HepG2 (cell line): ENCODE measurements around the gene MAP3K3. TPM values are rescaled to one million over a fixed set of nuclear protein-coding genes. Genes with fewer than 3 reads are reported as not detected.
A peak's percentile ranks its signal among the peaks of the same experiment; 100 is the strongest.

Experiments
- HES4 ChIP-seq: sonication (generic); formaldehyde crosslinking; IDR thresholded peaks from 2 replicates; pipeline ENCODE4 v1.9.0; 2021; ENCODE audit warnings: mild to moderate bottlenecking, missing genetic modification reagents, borderline replicate concordance
- IKZF1 ChIP-seq: fragments of 450-650 bp; IDR thresholded peaks from 2 replicates; pipeline ENCODE4 v1.7.1; 2016
- MAF1 ChIP-seq: sonication (generic); formaldehyde crosslinking; IDR thresholded peaks from 2 replicates; pipeline ENCODE4 v1.5.0; 2020; ENCODE audit warnings: missing genetic modification reagents, borderline replicate concordance
- NFE2L1 ChIP-seq: sonication (generic); formaldehyde crosslinking; IDR thresholded peaks from 2 replicates; pipeline ENCODE4 v1.4.0; 2020; ENCODE audit warnings: missing genetic modification reagents, mild to moderate bottlenecking, borderline replicate concordance
- PAWR ChIP-seq: sonication (generic); formaldehyde crosslinking; IDR thresholded peaks from 2 replicates; pipeline ENCODE4 v1.4.0; 2020; ENCODE audit warnings: missing genetic modification reagents, mild to moderate bottlenecking, borderline replicate concordance
- PITX1 ChIP-seq: sonication (generic); formaldehyde crosslinking; IDR thresholded peaks from 2 replicates; pipeline ENCODE4 v1.5.1; 2020; ENCODE audit warnings: mild to moderate bottlenecking, missing genetic modification reagents
- POLR2A ChIP-seq, 2 experiments: IDR thresholded peaks; 2 replicates each; pipeline ENCODE4 v1.6.1; 2011; ENCODE audit warnings: low read depth in 2 of 2, low read length in 2 of 2, mild to moderate bottlenecking in 1 of 2, moderate library complexity in 1 of 2; ENCODE audit not compliant: insufficient read depth in 1 of 2
- PTBP1 ChIP-seq: fragments of 200-400 bp; formaldehyde crosslinking; IDR thresholded peaks from 2 replicates; pipeline ENCODE4 v1.6.1; 2018; ENCODE audit warnings: low read length, low read depth; ENCODE audit not compliant: poor library complexity, severe bottlenecking
- RBM22 ChIP-seq: fragments of 200-400 bp; formaldehyde crosslinking; optimal IDR thresholded peaks from 2 replicates; pipeline ENCODE3; 2017; ENCODE audit warnings: mild to moderate bottlenecking, low read length, moderate library complexity
- REPIN1 ChIP-seq: sonication (generic); formaldehyde crosslinking; IDR thresholded peaks from 2 replicates; pipeline ENCODE4 v1.8.0; 2022; ENCODE audit warnings: missing genetic modification reagents, low read depth, mild to moderate bottlenecking, borderline replicate concordance
- SALL2 ChIP-seq: sonication (generic); formaldehyde crosslinking; IDR thresholded peaks from 2 replicates; pipeline ENCODE4 v1.8.1; 2023; ENCODE audit warnings: mild to moderate bottlenecking, missing genetic modification reagents, inconsistent platforms
- SATB2 ChIP-seq: sonication (generic); formaldehyde crosslinking; IDR thresholded peaks from 2 replicates; pipeline ENCODE4 v1.5.0; 2020; ENCODE audit warnings: missing genetic modification reagents
- SMAD3 ChIP-seq: sonication (generic); formaldehyde crosslinking; IDR thresholded peaks from 2 replicates; pipeline ENCODE4 v1.4.0; 2020; ENCODE audit warnings: missing genetic modification reagents
- SP5 ChIP-seq: IDR thresholded peaks from 2 replicates; pipeline ENCODE4 v1.6.1; 2016; ENCODE audit warnings: low read depth, borderline replicate concordance
- ZNF235 ChIP-seq: sonication (generic); formaldehyde crosslinking; IDR thresholded peaks from 2 replicates; pipeline ENCODE4 v1.8.1; 2023; ENCODE audit warnings: mild to moderate bottlenecking, missing genetic modification reagents, borderline replicate concordance
- ZNF44 ChIP-seq: sonication (generic); formaldehyde crosslinking; IDR thresholded peaks from 2 replicates; pipeline ENCODE4 v1.5.1; 2020; ENCODE audit warnings: mild to moderate bottlenecking, missing genetic modification reagents
- ZNF547 ChIP-seq: sonication (generic); formaldehyde crosslinking; IDR thresholded peaks from 2 replicates; pipeline ENCODE4 v1.5.1; 2020; ENCODE audit warnings: mild to moderate bottlenecking, missing genetic modification reagents
- ZNF644 ChIP-seq: IDR thresholded peaks from 2 replicates; pipeline ENCODE4 v1.6.1; 2016; ENCODE audit warnings: low read depth
- polyA plus RNA-seq, 8 experiments: library from polyadenylated mRNA; depleted of rRNA in 3 of 8; stranded (reverse) in 7 of 8; unstranded in 1 of 8; fragments of >200 nt; fragmentation: Illumina TruSeq in 4 of 8; extraction: Trizol in 4 of 8; gene quantifications; 2 replicates each; pipeline versions ENCODE4 v1.2.1 to v1.2.3, GENCODE V29; 2011 to 2016; ENCODE audit warnings: low read depth in 4 of 8, missing spikeins in 1 of 8, mixed read lengths in 1 of 8; ENCODE audit not compliant: insufficient read depth in 1 of 8
- total RNA-seq, 5 experiments: library from RNA; depleted of rRNA; stranded (reverse); fragments of >200 nt; fragmentation: Illumina TruSeq; extraction: Trizol; gene quantifications; 2 replicates each; pipeline ENCODE4 v1.2.3, GENCODE V29; 2016; ENCODE audit warnings: low read depth in 1 of 5
- TF ChIP-seq, protein P1 (sequence below): sonication (generic); formaldehyde crosslinking; IDR thresholded peaks from 2 replicates; pipeline ENCODE4 v1.4.0; 2020; ENCODE audit warnings: mild to moderate bottlenecking, low read depth, missing genetic modification reagents
- TF ChIP-seq, protein P2 (sequence below): sonication (generic); formaldehyde crosslinking; IDR thresholded peaks from 2 replicates; pipeline ENCODE4 v1.8.1; 2022; ENCODE audit warnings: low read depth, mild to moderate bottlenecking, missing genetic modification reagents
- TF ChIP-seq, protein P3 (sequence below): sonication (generic); formaldehyde crosslinking; IDR thresholded peaks from 2 replicates; pipeline ENCODE4 v1.5.1; 2020; ENCODE audit warnings: missing genetic modification reagents, mild to moderate bottlenecking, borderline replicate concordance
- TF ChIP-seq, protein P4 (sequence below): conservative IDR thresholded peaks from 2 replicates; pipeline ENCODE4 v1.6.1; 2018; ENCODE audit warnings: missing genetic modification reagents

The MAP3K3 gene
- total and polyA plus RNA-seq, 2 of the 13 experiments (the other 11 are each of a cell fraction or from before 2014, with no cell fraction given), result 17.7 to 21.8 TPM

DNA sequence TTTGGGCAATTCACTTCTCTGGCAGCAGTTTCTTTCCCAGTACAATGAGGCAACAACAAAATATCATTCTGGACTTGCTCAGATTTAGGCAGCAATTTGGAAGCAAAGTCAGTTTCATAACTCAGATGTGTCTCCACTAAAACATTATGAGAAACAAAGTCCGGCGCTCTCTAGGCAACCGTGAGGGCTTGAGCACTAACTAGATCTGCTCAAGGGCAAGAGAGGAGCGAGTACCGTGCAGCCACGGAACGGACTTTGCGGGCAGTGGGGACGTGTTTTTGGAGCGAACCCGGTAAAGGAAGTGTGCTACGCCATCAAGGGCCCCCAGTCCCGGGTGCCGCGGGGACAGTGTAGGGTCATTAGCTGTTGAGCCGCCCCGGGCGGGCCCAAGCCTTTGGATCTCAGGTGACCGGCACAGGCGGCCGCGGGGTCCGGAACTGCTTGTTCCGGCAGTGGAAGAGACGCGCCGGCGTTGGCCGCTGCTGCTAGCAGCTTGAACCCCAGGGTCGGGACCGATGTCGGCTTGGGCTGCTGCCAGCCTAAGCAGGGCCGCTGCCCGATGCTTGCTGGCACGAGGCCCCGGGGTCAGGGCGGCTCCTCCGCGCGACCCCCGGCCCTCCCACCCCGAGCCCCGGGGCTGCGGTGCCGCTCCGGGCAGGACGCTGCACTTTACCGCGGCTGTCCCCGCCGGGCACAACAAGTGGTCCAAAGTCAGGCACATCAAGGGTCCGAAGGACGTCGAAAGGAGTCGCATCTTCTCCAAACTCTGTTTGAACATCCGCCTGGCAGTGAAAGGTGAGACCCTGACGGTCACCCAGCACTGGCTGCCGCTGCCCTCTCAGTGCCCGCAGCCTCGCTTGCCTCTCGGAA is 21.4 kb upstream of the MAP3K3 start, which contains the start of gene TACO1 (continued):
- TF ChIP-seq ZNF44 (CRISPR knock-in tag) (no peak; the same call in 1 of the 2 replicates), NFE2L1 (0 out of 2 replicates have a peak, but pooled peaks have one; percentile 17), SMAD3 (CRISPR knock-in tag) (peak; percentile 99), SALL2 (CRISPR knock-in tag) (peak; percentile 96), HES4 (CRISPR knock-in tag) (peak; percentile 88; the same call in 1 of the 2 replicates), RBM22 (peak; percentile 90), ZNF235 (CRISPR knock-in tag) (peak; percentile 75; the same call in 1 of the 2 replicates), POLR2A (IDR thresholded peaks at IDR 0.05; ENCODE audit: insufficient read depth in 1 of 2, low read depth in 2 of 2, low read length in 2 of 2) (peak; percentile 75 to 88), IKZF1 (no peak), PITX1 (CRISPR knock-in tag) (peak; percentile 87; the same call in 1 of the 2 replicates), SP5 (CRISPR knock-in tag) (peak; percentile 72; the same call in 1 of the 2 replicates), PTBP1 (peak; percentile 95), ZNF547 (CRISPR knock-in tag) (peak; percentile 83), ZNF644 (CRISPR knock-in tag) (peak; percentile 49; the same call in 1 of the 2 replicates), MAF1 (CRISPR knock-in tag) (peak; percentile 94), REPIN1 (CRISPR knock-in tag) (peak; percentile 98), PAWR (CRISPR knock-in tag) (no peak), SATB2 (CRISPR knock-in tag) (peak; percentile 91)
- TF ChIP-seq, protein P1, sequence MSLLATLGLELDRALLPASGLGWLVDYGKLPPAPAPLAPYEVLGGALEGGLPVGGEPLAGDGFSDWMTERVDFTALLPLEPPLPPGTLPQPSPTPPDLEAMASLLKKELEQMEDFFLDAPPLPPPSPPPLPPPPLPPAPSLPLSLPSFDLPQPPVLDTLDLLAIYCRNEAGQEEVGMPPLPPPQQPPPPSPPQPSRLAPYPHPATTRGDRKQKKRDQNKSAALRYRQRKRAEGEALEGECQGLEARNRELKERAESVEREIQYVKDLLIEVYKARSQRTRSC (CRISPR knock-in tag), result no peak
- TF ChIP-seq, protein P2, sequence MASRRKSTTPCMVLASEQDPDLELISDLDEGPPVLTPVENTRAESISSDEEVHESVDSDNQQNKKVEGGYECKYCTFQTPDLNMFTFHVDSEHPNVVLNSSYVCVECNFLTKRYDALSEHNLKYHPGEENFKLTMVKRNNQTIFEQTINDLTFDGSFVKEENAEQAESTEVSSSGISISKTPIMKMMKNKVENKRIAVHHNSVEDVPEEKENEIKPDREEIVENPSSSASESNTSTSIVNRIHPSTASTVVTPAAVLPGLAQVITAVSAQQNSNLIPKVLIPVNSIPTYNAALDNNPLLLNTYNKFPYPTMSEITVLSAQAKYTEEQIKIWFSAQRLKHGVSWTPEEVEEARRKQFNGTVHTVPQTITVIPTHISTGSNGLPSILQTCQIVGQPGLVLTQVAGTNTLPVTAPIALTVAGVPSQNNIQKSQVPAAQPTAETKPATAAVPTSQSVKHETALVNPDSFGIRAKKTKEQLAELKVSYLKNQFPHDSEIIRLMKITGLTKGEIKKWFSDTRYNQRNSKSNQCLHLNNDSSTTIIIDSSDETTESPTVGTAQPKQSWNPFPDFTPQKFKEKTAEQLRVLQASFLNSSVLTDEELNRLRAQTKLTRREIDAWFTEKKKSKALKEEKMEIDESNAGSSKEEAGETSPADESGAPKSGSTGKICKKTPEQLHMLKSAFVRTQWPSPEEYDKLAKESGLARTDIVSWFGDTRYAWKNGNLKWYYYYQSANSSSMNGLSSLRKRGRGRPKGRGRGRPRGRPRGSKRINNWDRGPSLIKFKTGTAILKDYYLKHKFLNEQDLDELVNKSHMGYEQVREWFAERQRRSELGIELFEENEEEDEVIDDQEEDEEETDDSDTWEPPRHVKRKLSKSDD (CRISPR knock-in tag), result peak; percentile 64; the same call in 1 of the 2 replicates
- TF ChIP-seq, protein P3, sequence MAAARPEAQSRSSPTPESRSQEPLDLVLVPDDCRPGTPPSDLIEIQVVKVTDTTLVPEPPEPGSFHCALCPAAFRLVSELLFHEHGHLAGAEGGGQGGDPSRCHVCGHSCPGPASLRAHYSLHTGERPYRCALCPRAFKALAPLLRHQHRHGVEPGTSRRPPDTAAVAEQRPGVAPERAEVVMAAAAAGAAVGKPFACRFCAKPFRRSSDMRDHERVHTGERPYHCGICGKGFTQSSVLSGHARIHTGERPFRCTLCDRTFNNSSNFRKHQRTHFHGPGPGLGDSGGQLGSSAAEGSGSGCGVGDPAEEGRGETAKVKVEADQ (CRISPR knock-in tag), result peak; percentile 49; the same call in 1 of the 2 replicates
- TF ChIP-seq, protein P4, sequence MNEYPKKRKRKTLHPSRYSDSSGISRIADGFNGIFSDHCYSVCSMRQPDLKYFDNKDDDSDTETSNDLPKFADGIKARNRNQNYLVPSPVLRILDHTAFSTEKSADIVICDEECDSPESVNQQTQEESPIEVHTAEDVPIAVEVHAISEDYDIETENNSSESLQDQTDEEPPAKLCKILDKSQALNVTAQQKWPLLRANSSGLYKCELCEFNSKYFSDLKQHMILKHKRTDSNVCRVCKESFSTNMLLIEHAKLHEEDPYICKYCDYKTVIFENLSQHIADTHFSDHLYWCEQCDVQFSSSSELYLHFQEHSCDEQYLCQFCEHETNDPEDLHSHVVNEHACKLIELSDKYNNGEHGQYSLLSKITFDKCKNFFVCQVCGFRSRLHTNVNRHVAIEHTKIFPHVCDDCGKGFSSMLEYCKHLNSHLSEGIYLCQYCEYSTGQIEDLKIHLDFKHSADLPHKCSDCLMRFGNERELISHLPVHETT, result peak; percentile 99
